Upper lobe of left lung (tissue), 4 donors: ENCODE data around the gene MAP3K14.

Source experiments
- POLR2A ChIP-seq, 4 donors: fragments of 450-650 bp; IDR thresholded peaks; one replicate each; pipeline ENCODE4 v1.5.1; 2016 to 2017; ENCODE audit warnings: antibody characterized with exemption in 4 of 4, mild to moderate bottlenecking in 2 of 4
- POLR2AphosphoS5 ChIP-seq, 2 donors: sonication (generic); formaldehyde crosslinking; IDR thresholded peaks; one replicate each; pipeline ENCODE4 v1.5.1; 2017; ENCODE audit warnings: antibody characterized with exemption in 2 of 2
- TF ChIP-seq, protein P1 (sequence below), 6 experiments: fragments of 450-650 bp in 4 of 6; fragments of 200-600 bp in 2 of 6; sonication (generic) in 2 of 6; IDR thresholded peaks; one replicate each; pipeline ENCODE4 v1.5.1; 2016 to 2019; ENCODE audit warnings: antibody characterized with exemption in 6 of 6

DNA sequence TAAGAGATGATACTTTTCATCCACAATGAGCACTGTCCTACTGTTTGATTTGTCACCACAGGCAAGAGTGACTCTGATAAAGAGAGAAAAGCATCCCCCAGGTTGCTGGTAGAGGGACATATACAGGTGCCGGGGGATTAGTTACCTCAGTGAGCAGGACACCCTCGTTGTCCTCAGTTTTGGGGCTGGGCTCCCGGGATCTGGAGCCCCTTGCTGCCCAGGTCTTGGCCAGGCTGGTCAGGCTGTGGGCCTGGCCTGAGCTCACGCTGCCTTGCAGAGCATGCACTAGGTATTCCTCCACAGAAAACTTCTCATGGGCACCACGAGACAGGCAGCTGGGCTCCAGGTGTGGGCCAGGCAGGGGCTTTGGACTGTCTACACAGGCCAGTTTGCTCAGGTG is 30.5 kb downstream of the MAP3K14 start:
- TF ChIP-seq POLR2AphosphoS5 (IDR thresholded peaks at IDR 0.05) (no peak), POLR2A (IDR thresholded peaks at IDR 0.05) (no peak)
- TF ChIP-seq, protein P1, sequence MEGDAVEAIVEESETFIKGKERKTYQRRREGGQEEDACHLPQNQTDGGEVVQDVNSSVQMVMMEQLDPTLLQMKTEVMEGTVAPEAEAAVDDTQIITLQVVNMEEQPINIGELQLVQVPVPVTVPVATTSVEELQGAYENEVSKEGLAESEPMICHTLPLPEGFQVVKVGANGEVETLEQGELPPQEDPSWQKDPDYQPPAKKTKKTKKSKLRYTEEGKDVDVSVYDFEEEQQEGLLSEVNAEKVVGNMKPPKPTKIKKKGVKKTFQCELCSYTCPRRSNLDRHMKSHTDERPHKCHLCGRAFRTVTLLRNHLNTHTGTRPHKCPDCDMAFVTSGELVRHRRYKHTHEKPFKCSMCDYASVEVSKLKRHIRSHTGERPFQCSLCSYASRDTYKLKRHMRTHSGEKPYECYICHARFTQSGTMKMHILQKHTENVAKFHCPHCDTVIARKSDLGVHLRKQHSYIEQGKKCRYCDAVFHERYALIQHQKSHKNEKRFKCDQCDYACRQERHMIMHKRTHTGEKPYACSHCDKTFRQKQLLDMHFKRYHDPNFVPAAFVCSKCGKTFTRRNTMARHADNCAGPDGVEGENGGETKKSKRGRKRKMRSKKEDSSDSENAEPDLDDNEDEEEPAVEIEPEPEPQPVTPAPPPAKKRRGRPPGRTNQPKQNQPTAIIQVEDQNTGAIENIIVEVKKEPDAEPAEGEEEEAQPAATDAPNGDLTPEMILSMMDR (IDR thresholded peaks at IDR 0.05): no peak
